ENCODE results near the gene ATP6V0A1.

ATP6V0A1 gene

DNA sequence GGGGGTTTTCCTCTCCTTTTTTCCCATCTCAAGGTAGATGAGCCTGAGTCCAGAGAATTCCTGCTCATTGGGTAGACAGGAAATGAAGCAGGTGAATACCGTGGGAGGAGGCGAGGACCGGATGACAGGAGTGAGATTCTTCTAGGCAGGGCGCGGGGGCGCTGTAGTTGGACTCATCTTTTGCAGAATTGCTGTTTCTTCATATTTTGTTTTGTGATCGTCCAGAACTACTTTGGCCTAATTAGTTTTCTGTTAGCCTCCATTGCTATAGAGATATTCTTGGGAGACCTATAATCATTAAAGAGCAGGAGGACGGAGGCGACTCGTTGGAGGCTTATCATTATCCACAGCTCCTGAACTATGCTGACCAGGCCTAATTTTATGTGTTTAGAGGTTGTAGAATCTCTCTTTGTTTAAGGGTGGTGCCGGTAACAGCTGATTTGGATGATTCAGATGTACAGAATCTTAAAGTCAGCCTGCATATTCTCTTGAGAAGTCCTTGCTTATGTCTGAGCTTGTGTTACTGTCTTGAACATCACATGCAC, 650 bp downstream of the ATP6V0A1 start:
- H3K4me3 ChIP-seq (ENCODE audit: low read depth, low read length) = peak overlapping the region; percentile 94
- TF ChIP-seq, protein P1, sequence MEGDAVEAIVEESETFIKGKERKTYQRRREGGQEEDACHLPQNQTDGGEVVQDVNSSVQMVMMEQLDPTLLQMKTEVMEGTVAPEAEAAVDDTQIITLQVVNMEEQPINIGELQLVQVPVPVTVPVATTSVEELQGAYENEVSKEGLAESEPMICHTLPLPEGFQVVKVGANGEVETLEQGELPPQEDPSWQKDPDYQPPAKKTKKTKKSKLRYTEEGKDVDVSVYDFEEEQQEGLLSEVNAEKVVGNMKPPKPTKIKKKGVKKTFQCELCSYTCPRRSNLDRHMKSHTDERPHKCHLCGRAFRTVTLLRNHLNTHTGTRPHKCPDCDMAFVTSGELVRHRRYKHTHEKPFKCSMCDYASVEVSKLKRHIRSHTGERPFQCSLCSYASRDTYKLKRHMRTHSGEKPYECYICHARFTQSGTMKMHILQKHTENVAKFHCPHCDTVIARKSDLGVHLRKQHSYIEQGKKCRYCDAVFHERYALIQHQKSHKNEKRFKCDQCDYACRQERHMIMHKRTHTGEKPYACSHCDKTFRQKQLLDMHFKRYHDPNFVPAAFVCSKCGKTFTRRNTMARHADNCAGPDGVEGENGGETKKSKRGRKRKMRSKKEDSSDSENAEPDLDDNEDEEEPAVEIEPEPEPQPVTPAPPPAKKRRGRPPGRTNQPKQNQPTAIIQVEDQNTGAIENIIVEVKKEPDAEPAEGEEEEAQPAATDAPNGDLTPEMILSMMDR (IDR thresholded peaks at IDR 0.05; ENCODE audit: low read depth, low read length) = no peak

DNA sequence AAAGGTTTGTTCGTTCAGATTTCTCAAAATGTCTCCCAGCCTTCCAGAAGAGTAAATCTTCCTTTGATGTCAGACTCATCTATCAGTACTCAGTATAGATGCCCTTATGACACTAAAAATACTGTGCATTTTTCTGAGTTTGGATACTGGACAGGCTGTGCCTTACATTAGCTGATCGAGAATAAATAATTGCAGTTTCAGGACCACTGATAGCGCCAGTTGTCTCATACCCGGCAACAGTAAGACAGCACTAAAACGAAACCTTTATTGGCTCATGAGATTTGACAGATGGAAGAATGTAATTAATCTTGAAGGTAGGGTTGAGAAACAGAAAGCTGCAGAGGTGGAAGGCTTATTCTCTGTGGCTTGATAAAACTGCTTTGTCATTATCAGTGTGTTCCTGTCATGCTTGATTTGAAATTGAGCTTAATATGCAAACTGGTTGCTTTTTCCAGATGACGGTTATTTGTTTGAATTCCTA, 1.2 kb downstream of the ATP6V0A1 start:
- peak overlapping the region; percentile 94 for H3K4me3 ChIP-seq (ENCODE audit: low read depth, low read length)

DNA sequence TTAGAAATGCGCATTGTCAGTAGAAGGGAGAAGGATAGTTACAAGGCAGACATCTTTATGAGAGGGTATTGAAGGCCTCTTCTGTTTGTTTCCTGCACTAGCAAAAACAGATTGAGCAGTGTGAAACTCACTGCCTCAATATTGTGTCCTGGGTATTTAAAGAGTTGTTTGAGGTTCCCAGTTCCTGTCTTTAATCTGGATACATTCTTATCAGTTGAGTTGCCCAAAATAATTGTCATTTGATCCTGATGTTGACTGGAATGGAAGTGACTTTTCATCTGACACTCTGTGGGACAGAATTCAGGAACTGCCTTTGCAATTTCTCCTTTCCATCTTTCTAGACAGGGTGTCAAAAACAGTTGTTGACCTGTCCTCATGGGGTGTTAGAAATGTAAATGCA, 1.7 kb downstream of the ATP6V0A1 start:
- TF ChIP-seq, protein P1 (IDR thresholded peaks at IDR 0.05; ENCODE audit: low read depth, low read length) = no peak
- peak overlapping the region; percentile 94 for H3K4me3 ChIP-seq (ENCODE audit: low read depth, low read length)

More for the DNA sequence above, 1.2 kb downstream of the ATP6V0A1 start:
- TF ChIP-seq, protein P1 (IDR thresholded peaks at IDR 0.05; ENCODE audit: low read depth, low read length) = no peak

DNA sequence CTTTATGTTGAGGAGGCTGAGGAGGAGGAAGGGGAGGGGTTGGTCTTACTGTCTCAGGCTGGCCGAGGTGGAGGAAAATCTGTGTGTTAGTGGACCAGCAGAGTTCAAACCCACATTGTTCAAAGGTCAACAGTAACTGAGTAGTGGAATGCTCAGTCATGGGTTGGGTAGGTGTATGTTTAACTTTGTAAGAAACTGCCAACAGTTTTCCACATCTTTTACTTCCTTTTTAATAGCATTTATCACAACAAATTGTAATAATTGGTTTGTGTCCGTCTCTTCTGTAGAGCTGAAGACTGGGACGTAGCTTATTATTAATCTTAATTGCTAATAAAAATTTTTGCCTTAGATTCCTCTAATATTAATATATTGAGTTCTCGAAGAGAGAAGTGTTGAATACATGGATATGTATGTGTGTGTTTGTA, 5.3 kb downstream of the ATP6V0A1 start:
- TF ChIP-seq, protein P1 (IDR thresholded peaks at IDR 0.05; ENCODE audit: low read depth, low read length) = no peak
- no peak overlapping the region for H3K4me3 ChIP-seq (ENCODE audit: low read depth, low read length)

DNA sequence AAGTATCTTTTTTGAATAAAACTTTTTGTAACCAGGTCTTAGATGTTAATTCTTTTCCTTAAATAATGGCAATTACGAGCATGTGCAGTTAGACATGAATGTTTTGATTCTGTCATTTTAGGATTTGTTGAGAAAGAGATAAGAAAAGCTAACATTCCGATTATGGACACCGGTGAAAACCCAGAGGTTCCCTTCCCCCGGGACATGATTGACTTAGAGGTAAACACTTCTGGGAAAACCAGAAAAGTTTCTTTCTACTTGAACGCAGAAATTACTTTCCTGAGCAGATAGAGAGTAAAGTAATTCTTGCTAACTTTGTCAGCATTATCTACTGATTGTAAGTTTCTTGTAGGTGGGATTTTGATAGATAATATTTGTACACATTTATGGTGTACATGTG, 9.2 kb downstream of the ATP6V0A1 start:
- no peak overlapping the region for H3K4me3 ChIP-seq (ENCODE audit: low read depth, low read length)
- TF ChIP-seq, protein P1 (IDR thresholded peaks at IDR 0.05; ENCODE audit: low read depth, low read length) = no peak

DNA sequence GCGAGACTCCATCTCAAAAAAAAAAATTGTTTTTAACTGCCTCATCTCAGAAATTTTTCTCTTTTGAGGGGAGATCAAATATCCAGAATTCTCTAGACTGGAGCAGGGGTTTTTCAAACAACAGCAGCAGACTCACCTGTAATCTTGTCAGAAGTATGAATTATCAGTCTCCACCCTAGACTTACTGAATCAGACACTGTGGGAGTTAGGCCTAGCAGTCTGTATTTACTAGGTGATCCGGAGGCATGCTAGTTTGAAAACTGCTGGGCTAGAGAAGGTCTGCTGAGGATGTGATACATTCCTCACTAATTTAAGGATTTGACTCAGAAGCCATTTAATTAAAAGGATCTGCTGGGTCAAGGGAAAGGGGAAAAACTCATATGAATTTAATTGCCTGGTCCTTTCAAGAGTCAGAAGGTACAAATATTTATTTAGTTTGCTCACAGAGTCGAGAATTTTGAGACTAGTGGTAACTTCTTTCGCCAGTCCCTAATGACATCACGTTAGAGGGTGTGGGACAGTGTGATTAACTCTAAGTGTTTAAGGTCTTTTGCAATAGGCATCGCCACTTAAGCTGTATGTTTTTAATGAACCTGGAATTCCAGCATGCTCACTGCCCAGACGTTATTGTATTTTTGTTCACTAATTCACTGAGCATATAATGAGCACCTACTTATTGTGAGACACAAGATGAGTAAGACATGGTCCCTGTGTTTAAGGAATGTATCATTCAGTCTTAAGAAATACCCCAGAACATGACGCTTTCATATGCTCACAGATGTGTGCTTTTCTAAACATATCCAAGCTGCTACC, 14.2 kb downstream of the ATP6V0A1 start:
- no peak overlapping the region for H3K4me3 ChIP-seq (ENCODE audit: low read depth, low read length)
- TF ChIP-seq, protein P1 (IDR thresholded peaks at IDR 0.05; ENCODE audit: low read depth, low read length) = no peak

DNA sequence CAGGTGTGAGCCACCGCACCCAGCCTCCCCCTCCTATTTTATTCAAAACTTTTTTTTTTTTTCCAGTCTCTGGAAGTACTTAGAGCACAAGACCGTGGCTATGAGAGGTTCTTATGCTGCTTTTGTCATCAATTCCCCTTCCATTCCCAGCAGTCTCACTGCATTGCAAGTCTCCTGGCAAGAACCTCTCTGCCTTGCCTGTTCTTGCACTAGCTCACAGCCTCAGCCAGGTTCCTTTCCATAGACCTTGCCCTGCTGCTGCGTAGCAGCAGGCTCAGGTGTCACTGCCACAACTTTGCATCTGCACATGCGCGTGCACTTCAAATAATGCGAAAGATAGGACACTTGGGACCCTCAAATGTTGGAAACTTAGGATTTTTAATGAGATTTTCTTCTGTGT, 15.6 kb downstream of the ATP6V0A1 start:
- TF ChIP-seq, protein P1 (IDR thresholded peaks at IDR 0.05; ENCODE audit: low read depth, low read length) = no peak
- H3K4me3 ChIP-seq (ENCODE audit: low read depth, low read length) = no peak overlapping the region

Measured in WI38 (cell line).